NCI-H146 (cell line): ENCODE data around the gene IDH2.
"Not testable (repeated sequence)": the region's sequence is repeated elsewhere in the genome, so short reads cannot be mapped to it uniquely, and the experiment has no call there.

ENCODE experiments used
- DNase-seq: peaks from one replicate; lab custom pipeline; 2025; lab: John Stamatoyannopoulos, UW

IDH2 gene

DNA sequence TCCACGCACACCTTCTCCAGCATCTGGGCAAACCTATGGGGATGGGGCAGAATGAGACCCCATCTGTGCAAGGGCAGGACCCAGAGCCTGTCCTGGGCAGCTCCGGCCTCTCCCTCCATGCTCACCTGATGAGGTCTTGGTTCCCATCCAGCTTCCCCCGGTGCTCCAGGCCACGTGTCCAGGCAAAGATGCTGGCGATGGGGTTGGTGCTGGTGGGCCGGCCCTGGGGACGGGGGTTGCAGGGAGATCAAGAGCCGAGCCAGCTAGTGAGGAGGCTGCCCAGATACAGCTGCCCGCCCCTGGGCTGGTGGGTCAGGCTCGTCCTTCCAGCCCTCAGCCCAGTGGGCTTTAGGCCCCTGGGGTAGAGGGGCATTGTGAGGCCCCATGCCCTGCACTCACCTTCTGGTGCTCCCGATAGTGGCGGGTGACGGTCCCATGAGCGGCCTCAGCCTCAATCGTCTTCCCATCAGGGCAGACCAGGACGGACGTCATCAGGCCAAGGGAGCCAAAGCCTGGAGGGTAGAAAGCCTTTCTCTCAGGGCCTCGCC lies 17.3 kb downstream of the IDH2 start:
- no peak for DNase-seq

DNA sequence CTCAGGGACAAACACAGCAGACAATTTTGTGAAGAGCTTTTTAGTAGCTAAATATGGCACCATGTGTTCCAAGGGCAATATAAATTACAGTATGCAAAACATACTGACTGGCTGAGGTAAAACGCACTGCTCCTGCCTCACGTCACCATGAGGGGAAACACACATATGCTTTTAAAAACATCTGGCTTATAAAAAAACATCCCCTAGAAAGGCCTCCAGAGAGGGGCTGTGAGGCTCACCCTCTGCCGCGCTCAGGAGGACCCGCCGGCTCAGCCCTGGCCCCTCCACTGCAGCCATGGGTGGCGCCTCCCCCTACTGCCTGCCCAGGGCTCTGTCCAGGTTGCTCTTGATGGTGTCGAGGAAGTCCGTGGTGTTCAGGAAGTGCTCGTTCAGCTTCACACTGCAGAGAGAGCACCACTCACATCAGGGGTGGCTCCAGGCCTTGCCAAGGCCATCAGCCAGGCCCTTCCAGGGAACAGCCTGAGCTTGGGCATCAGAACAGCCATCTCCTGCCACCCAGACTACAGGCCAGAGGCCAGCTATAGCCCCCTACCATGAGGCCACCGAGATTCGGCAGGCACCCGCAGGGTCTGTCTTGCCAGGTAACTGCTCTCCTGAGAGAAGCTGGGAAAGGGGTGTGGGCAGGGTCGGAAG lies 18.2 kb downstream of the IDH2 start:
- no peak for DNase-seq

DNA sequence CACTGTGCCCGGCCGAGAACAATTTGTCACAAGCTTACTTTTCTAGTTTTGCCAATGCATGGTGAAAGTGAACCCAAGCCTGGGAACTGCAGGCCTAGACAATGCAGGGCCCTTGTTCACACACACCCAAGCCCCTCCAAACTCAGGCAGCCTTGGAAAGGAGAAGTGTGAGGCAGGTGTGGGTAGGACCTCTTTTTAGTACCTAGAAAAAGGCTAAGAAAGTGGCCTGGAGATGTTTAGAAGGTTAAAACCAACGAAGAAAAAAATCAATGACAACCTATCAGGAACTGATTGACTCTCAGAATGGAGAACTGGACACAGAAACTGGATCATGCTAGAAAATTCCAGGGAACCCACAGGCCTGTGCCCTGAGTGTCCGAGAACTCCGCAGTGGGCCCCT lies 18.8 kb downstream of the IDH2 start:
- DNase-seq, result no peak

DNA sequence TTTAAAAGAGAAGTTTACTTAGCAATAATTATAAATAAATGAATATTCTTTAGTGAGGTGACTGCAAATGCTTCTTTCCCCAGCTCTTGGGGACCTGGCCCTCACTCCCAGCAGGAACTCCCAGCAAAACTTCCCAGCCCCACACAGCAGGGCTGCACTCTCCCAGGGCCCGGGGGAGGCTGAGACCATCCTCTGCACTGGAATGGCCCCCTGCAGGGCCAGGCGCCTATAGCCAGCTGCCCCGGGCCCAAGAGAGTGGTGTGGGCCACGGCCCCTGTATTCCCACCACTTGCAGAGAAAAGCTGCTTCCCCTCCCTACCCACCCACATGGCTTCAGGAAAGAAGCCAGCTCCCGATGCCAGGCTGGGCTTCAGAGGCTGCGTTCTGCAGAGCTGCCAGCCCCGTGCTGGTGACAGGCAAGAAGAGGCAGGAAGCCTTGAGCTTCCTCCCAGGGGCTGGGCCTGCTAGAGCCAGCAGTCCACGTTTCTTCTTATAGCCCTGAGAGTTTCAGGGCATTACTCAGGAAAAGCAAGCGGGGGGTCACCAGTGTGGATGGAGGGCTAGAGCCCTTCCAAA lies 20.0 kb downstream of the IDH2 start:
- no peak for DNase-seq

DNA sequence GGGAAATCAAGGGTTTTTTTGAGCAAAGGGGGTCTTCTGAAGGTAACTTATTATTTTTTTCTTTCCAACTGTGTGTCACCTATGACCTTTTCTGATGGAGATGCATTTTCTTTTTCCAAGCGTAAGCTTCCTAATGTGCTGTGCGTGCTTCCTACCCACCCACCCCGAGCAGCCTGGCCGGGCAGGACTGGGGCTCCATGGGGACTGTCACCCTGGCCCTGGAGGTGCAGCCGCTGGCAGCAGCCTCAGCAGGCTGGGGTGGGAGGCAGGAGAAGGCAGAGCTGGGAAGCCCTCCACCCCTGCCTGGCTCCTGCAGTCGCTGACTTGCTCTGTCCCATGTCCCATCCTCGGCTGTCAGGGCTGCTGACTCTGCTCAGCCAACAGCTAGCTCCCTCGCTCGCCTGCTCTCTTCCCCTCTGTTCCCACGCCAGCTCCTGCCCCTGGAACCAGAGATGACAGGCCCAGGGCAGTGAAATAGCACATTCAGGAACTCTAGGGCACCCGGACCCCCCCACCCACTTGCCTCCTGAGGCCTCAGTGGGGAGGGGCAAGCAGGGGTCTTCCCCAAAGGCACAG lies 21.4 kb downstream of the IDH2 start:
- no peak for DNase-seq

DNA sequence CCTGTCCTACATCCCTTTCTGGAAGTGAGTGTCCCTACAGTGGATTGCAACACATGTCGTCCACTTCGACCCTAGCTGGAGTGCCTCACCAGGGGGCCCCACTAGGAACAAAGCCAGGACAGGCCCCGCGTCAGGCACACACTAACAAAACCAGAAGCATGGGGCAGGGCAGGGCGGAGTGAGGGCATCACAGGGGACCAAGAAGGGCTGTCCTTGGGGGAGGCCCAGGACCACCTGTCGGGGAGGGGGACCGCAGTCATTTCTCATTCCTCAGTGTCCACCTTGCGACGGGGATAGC lies 21.9 kb downstream of the IDH2 start:
- DNase-seq, result no peak

DNA sequence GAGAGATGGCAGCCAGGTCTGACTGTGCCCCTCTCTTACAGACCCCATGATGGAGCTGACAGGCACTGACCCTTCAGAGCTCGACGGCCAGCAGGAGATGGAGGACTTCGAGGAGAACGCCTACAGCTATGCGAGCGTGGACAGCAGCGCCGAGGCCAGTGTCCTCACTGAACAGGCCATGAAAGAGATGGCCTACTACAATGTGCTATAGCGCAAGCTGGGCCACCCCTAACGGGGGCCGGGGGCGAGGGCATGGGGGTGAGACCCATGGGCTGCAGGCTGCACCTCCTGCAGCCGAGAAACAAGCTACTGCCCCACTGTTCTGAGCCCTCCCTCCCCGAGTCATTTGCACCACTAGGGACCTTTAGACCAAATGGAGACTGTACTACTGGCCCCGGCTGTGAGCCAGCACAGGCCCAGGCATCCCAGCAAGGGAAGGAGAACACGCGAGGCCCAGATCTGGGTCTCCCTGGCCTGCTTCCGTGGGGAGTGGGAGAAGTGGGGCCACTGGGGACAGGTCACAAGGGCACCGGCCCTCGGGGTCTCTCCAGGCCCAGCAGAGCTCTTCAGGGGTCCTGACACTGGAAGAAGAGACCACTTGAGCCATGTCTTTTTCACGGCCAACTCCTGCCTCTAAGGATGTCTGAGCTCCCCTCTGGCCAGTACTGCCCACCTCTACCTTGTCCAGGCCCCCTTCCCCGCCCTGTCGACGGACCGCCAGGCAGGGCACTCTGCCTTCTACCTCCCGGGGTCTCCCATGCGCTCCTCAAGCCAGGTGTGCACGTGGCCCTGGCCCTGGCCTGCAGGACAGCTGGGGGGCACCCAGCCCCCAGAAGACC lies 22.4 kb downstream of the IDH2 start:
- no peak for DNase-seq

DNA sequence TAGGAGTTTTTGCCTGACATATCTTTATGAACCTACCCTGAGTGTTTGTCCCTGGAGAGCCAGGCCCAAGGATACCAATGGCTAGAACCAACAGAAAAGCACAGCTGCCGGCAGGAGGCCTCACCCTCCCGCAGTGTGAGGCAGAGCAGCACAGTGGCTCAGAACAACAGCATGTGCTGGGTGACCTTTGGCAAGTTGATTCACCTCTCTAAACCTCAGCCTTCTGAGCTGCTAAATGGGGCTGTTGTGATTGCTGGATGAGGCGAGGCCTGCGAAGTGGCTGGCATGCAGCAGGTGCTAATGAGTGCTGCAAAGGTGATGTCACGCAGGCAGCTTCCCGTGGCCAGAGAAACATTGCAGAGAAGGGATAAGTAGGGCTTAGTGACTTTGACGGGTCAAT lies 23.3 kb downstream of the IDH2 start:
- DNase-seq, result no peak

DNA sequence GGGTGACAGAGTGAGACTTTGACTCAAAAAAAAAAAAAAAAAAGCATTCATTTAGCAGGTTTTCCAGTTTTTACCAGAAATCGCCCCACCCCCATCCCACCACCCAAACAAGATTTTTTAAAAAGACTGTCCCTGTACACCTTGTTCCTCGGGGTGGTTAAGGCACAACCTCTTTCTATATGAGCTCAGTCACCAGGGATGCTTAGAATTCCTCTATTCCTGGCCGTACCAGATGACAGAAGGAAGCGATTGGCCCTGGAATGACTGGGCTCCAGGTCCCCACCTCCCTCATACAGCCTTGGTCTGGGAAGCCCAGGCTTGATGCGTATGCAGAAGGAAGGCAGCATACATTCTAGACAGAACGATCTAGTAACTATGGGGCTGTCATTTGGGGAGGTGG lies 25.6 kb downstream of the IDH2 start:
- no peak for DNase-seq

DNA sequence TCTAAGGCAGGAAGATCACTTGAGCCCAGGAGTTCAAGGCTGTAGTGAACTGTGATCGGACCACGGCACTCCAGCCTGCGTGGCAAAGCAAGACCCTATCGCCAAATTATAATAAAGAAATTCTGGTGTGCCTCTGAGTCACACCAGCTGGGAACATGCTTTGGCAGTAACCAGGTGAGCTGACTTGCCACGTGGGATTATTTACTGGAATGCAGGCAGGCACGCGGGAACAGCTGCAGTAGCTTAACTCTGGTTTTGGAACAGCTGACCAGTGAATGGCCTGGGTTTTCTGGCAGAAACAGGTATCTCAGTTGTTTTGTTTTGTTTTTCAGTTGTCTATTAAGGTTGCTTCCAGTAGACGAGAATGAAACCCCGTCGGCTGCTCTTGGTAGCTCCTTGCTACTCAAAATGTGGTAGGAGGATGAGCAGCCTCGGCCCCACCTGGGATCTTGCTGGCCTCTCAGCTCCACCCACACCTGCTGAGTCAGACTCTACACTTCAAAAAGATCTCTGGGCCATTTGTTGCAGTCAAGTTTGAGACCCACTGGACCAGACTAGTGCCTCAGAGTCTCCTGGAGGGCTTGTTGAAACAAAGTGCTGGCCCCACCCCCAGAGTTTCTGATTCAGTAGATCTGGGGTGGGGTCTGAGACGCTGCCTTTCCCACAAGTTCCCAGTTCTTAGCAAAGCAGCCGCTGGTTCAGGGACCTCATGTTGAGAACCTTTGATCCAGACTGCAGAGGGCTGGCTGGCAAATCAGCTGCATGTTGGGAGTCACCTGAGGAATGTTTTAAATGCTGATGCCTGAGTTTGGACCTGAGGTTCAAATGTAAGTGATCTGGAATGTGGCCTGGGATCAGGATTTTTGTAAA lies 26.6 kb downstream of the IDH2 start:
- DNase-seq, result no peak

DNA sequence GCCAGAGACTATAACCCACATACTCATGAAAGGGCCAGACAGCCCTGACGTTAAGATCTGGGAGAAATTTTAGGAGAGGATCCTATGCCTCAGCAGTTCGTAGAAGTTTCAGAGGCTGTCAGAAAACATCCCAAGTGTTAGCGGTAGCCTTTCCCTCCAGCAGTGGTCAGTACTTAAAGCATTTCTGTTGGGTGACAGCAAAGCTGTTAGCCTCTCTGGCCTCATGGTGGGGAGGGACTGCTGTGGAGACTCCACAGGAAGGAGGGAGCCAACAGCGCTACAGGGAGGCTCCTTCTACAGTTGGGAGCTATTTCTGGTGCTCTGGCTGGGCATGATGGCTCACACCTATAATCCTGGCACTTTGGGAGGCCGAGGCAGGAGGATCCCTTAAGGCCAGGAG lies 27.4 kb downstream of the IDH2 start:
- DNase-seq, result no peak

DNA sequence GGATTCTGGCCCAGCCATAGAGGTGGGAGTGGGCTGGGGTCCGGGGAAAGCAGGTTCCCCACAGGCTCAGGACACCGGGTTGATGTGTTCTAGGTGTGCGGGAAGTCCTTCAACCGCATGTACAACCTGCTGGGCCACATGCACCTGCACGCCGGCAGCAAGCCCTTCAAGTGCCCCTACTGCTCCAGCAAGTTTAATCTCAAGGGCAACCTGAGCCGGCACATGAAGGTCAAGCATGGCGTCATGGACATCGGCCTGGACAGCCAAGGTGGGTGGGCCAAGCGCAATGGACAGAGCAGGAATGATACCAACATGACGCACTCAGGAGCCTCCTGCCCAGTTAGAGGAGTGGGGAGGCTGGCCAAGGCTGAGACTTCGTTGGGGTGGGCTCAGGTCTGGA lies 28.2 kb downstream of the IDH2 start:
- DNase-seq, result no peak

DNA sequence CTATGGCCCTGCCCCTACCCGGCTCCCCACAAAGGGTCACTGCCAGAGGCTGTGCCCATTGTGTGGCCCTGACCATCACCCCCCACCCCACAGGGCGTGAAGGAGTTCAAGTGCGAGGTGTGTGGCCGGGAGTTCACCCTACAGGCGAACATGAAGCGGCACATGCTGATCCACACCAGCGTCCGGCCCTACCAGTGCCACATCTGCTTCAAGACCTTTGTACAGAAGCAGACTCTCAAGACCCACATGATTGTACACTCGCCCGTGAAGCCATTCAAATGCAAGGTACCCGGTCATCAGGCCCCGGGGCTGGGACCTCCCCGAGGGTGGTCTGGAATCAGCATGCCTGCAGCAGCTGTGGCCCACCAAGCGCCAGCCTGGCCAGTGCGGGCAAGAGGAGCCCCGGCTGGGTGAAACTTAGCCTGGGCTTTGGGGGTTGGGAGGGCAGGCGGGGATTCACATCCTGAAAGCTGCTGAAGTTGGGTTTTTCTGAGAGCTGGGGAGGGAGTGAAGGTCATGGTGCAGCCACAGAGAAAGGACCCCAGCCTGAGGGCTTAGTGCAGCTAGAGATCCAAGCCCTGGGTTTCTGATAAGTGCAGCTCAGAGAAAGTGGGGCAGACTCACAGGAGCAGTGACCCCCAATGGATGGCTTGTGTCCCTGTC lies 29.2 kb downstream of the IDH2 start:
- no peak for DNase-seq

DNA sequence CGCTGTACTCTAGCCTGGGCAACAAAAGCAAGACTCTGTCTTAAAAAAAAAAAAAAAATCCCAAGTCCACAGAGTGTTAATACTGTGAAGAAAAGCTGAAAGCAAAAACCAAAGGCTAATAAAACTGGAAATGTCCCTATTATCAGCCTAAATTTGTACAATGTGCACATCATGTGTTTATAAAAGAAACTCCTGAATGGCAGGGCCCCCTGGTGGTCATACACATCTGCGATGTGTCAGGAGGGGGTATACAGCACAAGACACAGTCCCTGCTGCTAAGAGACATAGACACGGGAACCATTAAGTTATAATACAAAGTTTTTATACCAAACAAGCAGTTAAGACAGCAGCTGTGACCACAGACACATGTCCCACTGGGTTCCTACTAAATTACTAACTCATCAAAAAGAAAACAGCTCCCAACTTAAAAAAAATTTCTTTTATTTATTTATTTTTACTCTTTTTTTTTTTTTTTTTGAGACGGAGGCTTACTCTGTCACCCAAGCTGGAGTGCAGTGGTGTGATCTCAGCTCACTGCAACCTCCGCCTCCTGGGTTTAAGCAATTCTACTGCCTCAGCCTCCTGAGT lies 31.0 kb downstream of the IDH2 start:
- DNase-seq, result peak; percentile 68

DNA sequence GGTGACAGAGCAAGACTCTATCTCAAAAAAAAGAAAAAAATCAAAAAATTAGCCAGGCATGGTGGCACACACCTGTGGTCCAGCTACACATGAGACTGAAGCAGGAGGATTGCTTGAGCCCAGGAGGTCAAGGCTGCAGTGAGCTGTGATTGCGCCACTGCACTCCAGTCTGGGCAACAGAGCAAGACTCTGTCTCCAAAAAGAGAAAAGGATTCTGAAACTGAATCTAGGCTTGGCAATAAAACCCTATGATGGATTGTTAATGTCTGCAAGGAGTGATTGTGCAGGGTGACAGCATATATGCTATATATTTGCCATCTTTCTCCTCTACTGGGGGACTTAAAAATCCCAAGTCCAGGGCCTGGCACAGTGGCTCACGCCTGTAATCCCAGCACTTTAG lies 31.6 kb downstream of the IDH2 start:
- DNase-seq, result not testable (repeated sequence)

DNA sequence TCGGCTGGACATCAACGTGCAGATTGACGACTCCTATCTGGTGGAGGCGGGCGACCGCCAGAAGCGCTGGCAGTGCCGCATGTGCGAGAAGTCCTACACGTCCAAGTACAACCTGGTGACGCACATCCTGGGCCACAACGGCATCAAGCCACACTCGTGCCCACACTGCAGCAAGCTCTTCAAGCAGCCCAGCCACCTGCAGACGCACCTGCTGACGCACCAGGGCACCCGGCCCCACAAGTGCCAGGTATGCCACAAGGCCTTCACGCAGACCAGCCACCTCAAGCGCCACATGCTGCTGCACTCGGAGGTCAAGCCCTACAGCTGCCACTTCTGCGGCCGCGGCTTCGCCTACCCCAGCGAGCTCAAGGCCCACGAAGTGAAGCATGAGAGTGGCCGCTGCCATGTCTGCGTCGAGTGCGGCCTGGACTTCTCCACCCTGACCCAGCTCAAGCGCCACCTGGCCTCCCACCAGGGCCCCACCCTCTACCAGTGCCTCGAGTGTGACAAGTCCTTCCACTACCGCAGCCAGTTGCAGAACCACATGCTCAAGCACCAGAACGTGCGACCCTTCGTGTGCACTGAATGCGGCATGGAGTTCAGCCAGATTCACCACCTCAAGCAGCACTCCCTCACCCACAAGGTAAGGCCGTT lies 34.2 kb downstream of the IDH2 start:
- DNase-seq, result no peak

DNA sequence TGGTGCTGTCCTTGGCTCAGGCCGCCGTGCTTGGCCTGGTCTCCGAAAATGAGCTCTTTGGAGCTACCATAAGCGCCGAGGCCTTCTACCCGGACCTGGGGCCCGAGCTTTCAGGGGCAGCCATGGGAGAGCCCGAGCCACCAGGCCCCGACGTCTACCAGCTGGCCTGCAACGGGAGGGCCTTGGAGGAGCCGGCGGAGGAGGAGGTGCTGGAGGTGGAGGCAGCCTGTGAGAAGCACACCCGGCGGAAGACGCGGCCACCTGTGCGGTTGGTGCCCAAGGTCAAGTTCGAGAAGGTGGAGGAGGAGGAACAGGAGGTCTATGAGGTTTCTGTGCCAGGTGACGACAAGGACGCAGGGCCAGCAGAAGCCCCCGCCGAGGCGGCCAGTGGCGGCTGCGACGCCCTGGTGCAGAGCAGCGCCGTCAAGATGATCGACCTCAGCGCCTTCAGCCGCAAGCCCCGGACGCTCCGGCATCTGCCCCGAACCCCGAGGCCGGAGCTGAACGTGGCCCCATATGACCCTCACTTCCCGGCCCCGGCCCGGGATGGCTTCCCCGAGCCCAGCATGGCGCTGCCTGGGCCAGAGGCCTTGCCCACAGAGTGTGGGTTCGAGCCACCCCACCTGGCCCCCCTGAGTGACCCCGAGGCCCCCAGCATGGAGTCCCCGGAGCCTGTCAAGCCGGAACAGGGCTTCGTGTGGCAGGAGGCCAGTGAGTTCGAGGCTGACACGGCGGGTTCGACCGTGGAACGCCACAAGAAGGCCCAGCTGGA lies 34.9 kb downstream of the IDH2 start:
- no peak for DNase-seq

DNA sequence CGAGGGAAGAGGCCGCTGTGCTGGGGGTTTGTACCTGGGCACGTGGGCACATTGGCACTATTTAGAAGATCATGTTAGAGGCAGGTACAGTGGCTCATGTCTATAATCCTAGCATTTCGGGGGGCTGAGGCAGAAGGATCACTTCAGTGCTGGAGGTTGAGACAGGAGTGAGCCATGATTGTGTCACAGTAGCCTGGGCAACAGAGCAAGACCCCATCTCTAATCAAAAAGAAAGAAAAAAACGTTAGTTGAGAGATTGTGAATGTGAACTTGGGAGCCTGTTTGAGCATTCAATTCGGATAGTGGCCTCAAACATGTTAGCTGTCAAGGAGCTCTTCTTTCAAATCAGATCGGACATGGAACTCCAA lies 36.6 kb downstream of the IDH2 start:
- DNase-seq, result no peak

DNA sequence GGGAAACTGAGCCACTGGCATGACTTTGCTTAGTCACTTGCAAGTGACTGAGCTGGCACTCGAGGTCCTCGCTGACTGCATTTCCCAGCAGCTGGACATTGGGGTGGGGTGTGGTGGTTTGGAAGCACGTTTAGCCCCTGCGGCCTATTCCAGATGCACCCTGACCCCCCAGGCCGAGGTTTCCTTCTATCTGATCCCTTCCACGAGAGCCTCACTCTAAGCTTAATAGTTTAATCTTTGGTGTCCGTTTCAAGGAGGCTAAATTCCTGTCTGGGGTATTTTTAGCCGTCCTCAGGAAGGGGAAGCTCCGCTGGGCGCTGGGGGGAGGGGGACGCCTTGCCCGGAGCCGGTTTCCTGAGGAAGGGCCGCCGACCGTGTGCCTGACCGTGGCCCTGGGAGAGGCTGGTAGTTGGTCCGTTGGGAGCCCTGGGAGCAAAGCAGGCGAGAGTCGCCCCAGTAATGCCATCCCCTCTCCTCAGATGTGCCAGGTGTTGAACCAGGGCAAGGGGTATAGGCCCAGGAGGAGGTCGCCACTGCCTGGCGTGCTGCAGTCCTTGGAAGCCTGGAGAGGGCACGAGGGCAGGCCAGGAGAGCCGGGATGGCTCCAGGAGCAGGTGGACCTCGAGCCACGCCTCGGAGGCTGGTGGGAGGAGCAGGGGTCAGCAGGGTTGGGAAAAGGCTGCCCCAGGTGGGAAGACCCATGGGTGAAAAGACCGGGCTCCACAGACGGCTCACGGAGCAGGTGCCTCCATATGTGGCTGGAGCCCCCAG lies 37.2 kb downstream of the IDH2 start:
- DNase-seq, result no peak
